Left lung (tissue), 10 donors: ENCODE results near the gene SEPTIN11. TPM values are rescaled to one million over a fixed set of nuclear protein-coding genes. Genes with fewer than 3 reads are reported as not detected.

Source experiments
- ATAC-seq: fragments of 200-7000 bp; cut with Tn5 transposase; one replicate; pipeline ENCODE4 v1.9.1; 2020; ENCODE audit warnings: moderate library complexity
- DNase-seq, 4 donors: peaks; one replicate each; pipeline ENCODE4 v3.0.0-alpha.2; 2013 to 2020
- H3K27ac ChIP-seq, 2 donors: fragments of 200-600 bp; sonication (generic) in 1 of 2; one replicate each; pipeline versions ENCODE4 v1.5.0 to v1.8.0; 2020 to 2021
- H3K27me3 ChIP-seq, 2 donors: fragments of 200-600 bp; sonication (generic) in 1 of 2; one replicate each; pipeline versions ENCODE4 v1.5.0 to v1.8.0; 2020 to 2021
- H3K36me3 ChIP-seq, 2 donors: fragments of 200-600 bp; sonication (generic) in 1 of 2; one replicate each; pipeline versions ENCODE4 v1.5.0 to v1.8.0; 2020 to 2021
- H3K4me1 ChIP-seq, 2 donors: fragments of 200-600 bp; one replicate each; pipeline ENCODE4 v1.8.0; 2021
- H3K4me3 ChIP-seq, 2 donors: fragments of 200-600 bp; sonication (generic) in 1 of 2; one replicate each; pipeline versions ENCODE4 v1.5.0 to v1.8.0; 2020 to 2021; ENCODE audit warnings: mild to moderate bottlenecking in 1 of 2
- H3K9me3 ChIP-seq, 2 donors: fragments of 200-600 bp; sonication (generic) in 1 of 2; one replicate each; pipeline versions ENCODE4 v1.5.0 to v1.8.0; 2020 to 2021
- intact Hi-C, 2 donors: fragments of 100-400 bp; cut with DNase I; formaldehyde crosslinking; loops; one replicate each; pipeline versions ENCODE4 v1.11.2 to v1.14.2; 2022
- polyA plus RNA-seq, 6 donors: library from polyadenylated mRNA; unstranded; fragments of 120-200 nt; gene quantifications; one replicate each; pipeline ENCODE4 v1.2.1, GENCODE V29; 2013; ENCODE audit not compliant: insufficient read length in 6 of 6
- total RNA-seq, 2 donors: library from RNA; stranded (reverse); fragmentation: NEBNext Ultra II Directional; extraction: Animal tissue kit (Norgen Biotek cat#: 25700); gene quantifications; one replicate each; pipeline ENCODE4 v1.2.1, GENCODE V29; 2021
- TF ChIP-seq, protein P1 (sequence below), 2 donors: fragments of 200-600 bp; sonication (generic) in 1 of 2; IDR thresholded peaks; one replicate each; pipeline versions ENCODE4 v1.5.0 to v1.8.0; 2021; ENCODE audit warnings: antibody characterized with exemption in 2 of 2
- donor health status: DM: no; HTN: yes; CAD: no.
- donor health status: DM: no; HTN: no; CAD: no.

Gene SEPTIN11
- total and polyA plus RNA-seq, 8 donors = 134 to 169 (median 159) TPM

DNA sequence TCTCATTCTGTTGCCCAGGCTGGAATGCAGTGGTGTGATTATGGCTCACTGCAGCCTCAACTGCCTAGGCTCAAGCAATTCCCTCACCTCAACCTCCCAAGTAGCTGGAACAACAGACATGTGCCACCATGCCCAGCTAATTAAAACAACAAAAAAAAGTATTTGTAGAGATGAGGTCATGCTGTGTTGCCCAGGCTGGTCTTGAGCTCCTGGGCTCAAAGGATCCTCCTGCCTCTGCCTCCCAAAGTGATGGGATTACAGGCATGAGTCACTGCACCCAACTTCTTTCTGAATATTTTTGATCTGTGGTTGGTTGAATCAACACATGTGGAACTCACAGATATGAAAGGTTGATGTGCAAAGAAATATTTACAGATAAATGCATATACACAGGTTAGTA, 18.5 kb upstream of the SEPTIN11 start:
- Histone ChIP-seq H3K36me3 (no peaks in the 10 kb centered on the region), H3K4me1 (no peaks in the 10 kb centered on the region), H3K4me3 (no peak overlapping the region), H3K9me3 (no peaks in the 10 kb centered on the region), H3K27ac (no peak overlapping the region), H3K27me3 (no peaks in the 10 kb centered on the region)
- no peak for DNase-seq
- no peak for ATAC-seq
- TF ChIP-seq, protein P1, sequence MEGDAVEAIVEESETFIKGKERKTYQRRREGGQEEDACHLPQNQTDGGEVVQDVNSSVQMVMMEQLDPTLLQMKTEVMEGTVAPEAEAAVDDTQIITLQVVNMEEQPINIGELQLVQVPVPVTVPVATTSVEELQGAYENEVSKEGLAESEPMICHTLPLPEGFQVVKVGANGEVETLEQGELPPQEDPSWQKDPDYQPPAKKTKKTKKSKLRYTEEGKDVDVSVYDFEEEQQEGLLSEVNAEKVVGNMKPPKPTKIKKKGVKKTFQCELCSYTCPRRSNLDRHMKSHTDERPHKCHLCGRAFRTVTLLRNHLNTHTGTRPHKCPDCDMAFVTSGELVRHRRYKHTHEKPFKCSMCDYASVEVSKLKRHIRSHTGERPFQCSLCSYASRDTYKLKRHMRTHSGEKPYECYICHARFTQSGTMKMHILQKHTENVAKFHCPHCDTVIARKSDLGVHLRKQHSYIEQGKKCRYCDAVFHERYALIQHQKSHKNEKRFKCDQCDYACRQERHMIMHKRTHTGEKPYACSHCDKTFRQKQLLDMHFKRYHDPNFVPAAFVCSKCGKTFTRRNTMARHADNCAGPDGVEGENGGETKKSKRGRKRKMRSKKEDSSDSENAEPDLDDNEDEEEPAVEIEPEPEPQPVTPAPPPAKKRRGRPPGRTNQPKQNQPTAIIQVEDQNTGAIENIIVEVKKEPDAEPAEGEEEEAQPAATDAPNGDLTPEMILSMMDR (IDR thresholded peaks at IDR 0.05) = no peak
- intact Hi-C loops = no loop called here

DNA sequence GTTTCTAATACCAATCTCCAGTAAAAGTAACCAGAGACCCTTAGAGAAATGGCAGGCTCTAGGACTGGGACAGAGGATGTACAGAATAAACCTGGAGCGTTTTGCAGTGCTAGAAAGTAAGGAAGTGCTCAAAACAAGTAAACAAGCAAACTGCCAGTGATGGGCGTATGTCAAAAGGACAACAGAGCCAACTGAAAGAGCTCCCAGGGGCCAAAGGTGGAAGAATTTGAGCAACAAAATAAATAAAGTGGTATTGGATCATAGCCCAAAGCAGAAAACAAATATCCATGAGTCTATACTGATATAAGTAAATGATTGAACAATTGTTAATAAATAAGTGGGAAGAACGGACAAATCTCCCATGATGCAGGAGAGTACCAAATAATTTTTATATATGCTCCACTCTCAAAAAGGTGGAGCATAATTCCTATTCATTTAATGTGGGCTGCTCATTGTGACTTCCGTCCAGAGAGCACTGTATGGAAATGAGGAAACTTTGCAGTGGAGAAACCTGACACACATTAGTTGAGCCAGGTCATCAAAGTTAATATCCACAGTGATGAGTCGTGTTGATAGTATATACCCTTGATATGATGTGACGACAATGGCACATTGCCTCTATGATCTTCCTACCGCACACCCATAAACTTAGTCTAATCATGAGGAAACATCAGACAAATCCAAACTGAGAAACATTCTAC, 17.8 kb upstream of the SEPTIN11 start:
- intact Hi-C loops = no loop called here
- TF ChIP-seq, protein P1 (IDR thresholded peaks at IDR 0.05) = no peak
- no peaks in the 10 kb centered on the region for H3K27me3 ChIP-seq
- DNase-seq (no peak), ATAC-seq (no peak)
- peaks cover 0 to 6% of the 10 kb centered on the region in 2 donors for H3K9me3 ChIP-seq
- H3K4me3 ChIP-seq = no peak overlapping the region
- H3K4me1 ChIP-seq = no peaks in the 10 kb centered on the region
- H3K27ac ChIP-seq = no peak overlapping the region
- H3K36me3 ChIP-seq = no peaks in the 10 kb centered on the region

DNA sequence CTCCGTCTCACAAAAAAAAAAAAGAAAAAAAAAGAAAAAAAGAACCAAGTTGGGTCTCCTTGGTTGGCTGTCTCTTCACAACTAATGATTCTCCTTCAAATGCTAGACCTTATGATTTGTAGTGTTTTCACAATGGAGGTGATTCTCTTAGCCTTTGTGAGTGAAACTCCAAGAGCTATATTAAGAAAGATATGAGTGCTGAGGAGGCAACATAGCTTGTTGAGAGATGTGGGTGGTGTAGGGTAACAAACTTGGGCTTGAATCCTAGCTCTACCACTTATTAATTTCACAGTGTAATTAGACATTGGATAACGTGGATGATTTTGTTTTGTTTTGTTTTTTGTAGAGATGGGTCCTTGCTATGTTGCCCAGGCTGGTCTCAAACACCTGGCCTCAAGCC, 10.4 kb upstream of the SEPTIN11 start:
- H3K9me3 ChIP-seq = peaks cover 0 to 6% of the 10 kb centered on the region in 2 donors
- no peak overlapping the region for H3K4me3 ChIP-seq
- H3K27me3 ChIP-seq = no peaks in the 10 kb centered on the region
- TF ChIP-seq, protein P1 (IDR thresholded peaks at IDR 0.05) = no peak
- no peak for DNase-seq
- ATAC-seq = no peak
- no peak overlapping the region for H3K27ac ChIP-seq
- H3K4me1 ChIP-seq = no peaks in the 10 kb centered on the region
- no peaks in the 10 kb centered on the region for H3K36me3 ChIP-seq
- intact Hi-C loops = no loop called here

DNA sequence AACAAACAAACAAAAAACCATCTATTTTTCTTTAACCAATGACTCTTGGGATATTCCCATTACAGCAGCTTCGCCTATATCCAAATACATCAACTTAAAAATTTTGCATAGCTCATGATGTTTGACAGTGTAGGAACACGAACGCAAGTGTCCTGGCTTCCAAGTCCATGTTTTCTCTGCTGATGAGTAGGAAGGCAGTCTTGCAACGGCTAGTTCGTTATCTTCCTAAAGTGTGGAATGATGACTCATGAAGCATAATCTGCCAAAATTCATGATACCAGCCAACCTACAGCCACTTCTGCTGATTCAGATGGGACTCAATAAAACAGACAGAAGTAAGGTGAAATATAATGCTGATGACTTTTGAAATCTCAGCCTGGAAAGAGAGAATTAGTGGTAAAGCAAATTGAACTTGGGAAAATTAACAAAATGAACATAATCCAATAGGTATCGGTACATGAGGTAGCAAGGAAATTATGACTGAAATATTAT, 6.4 kb upstream of the SEPTIN11 start:
- intact Hi-C loops = no loop called here
- no peak overlapping the region for H3K27ac ChIP-seq
- peaks cover 4 to 6% of the 10 kb centered on the region in 2 donors for H3K4me1 ChIP-seq
- no peaks in the 10 kb centered on the region for H3K27me3 ChIP-seq
- H3K36me3 ChIP-seq = no peaks in the 10 kb centered on the region
- no peak overlapping the region for H3K4me3 ChIP-seq
- ATAC-seq (no peak), DNase-seq (no peak)
- TF ChIP-seq, protein P1 (IDR thresholded peaks at IDR 0.05) = no peak
- H3K9me3 ChIP-seq = no peaks in the 10 kb centered on the region

DNA sequence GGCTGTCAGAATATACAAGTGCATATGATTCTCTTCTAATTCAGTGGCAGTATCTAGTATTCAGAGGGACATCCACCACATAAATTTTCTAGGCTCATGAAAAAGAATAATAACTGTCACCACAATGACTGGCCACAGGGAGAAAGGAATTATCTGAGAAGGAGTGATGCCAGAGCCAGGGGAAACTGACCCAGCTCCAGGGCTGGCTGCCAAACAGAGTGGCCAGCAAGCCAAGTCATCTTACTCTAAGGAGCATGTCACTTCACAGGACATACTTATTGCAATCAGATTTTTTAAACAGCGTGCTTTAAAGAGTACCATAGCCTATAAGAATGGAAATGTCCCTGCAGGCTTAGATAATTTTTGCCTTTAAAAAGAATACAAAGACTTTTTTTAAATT, 5.8 kb upstream of the SEPTIN11 start:
- intact Hi-C loops = no loop called here
- DNase-seq = no peak

More for the DNA sequence above, 5.8 kb upstream of the SEPTIN11 start:
- H3K36me3 ChIP-seq = no peaks in the 10 kb centered on the region
- H3K4me3 ChIP-seq = no peak overlapping the region
- no peaks in the 10 kb centered on the region for H3K27me3 ChIP-seq
- no peaks in the 10 kb centered on the region for H3K9me3 ChIP-seq
- peaks cover 6 to 12% of the 10 kb centered on the region in 2 donors for H3K4me1 ChIP-seq
- no peak overlapping the region for H3K27ac ChIP-seq
- TF ChIP-seq, protein P1 (IDR thresholded peaks at IDR 0.05) = no peak
- no peak for ATAC-seq
